IMR-90 (cell line): ENCODE results near the gene CTNNAL1. TPM values are rescaled to one million over a fixed set of nuclear protein-coding genes. Genes with fewer than 3 reads are reported as not detected.

Source experiments
- ATAC-seq: fragments of 200-7000 bp; cut with Tn5 transposase; 2 replicates; pipeline ENCODE4 v1.9.1; 2020; ENCODE audit warnings: low read depth, mild to moderate bottlenecking, moderate library complexity
- BruUV-seq: library from RNA; stranded (reverse); fragments of 400-500 nt; replicated peaks from 2 replicates; lab custom pipeline; 2021; lab: Mats Ljungman, UMichigan
- CTCF ChIA-PET: fragments of 300-600 bp; formaldehyde crosslinking; extraction: SDS; loops from one replicate; lab custom pipeline; 2021; ENCODE audit warnings: antibody characterized with exemption; lab: Yijun Ruan, JAX
- POLR2A ChIA-PET: fragments of 300-600 bp; sonication (Branson Sonifier 250); formaldehyde crosslinking; loops from one replicate; lab custom pipeline; 2022; ENCODE audit warnings: antibody characterized with exemption; ENCODE audit not compliant: unreplicated experiment; lab: Charles Lee
- DNase-seq: peaks from one replicate; pipeline ENCODE4 v3.0.0; 2013
- H2AFZ ChIP-seq: replicated peaks from 2 replicates; pipeline ENCODE3; 2013; ENCODE audit warnings: low read length, mild to moderate bottlenecking; ENCODE audit not compliant: poor library complexity
- H2AK5ac ChIP-seq: 2 replicates; pipeline ENCODE4 v1.6.1; 2013; ENCODE audit warnings: low read depth, low read length, inconsistent platforms
- H2AK9ac ChIP-seq: replicated peaks from 2 replicates; pipeline ENCODE3; 2013; ENCODE audit warnings: mild to moderate bottlenecking, low read depth, low read length, moderate library complexity; ENCODE audit not compliant: poor library complexity
- H2BK120ac ChIP-seq: 2 replicates; pipeline ENCODE4 v1.6.1; 2013; ENCODE audit warnings: low read depth, low read length, inconsistent platforms
- H2BK15ac ChIP-seq: 3 replicates; pipeline ENCODE4 v1.6.1; 2013; ENCODE audit warnings: low read depth, low read length, inconsistent platforms
- H2BK20ac ChIP-seq: 2 replicates; pipeline ENCODE4 v1.6.1; 2013; ENCODE audit warnings: low read depth, mild to moderate bottlenecking, inconsistent platforms, low read length, moderate library complexity
- H2BK5ac ChIP-seq: 2 replicates; pipeline ENCODE4 v1.6.1; 2013; ENCODE audit warnings: mild to moderate bottlenecking, low read depth, low read length, inconsistent platforms; ENCODE audit not compliant: poor library complexity, severe bottlenecking
- H3K14ac ChIP-seq: replicated peaks from 2 replicates; pipeline ENCODE4 v1.6.1; 2013; ENCODE audit warnings: low read depth, low read length, inconsistent platforms
- H3K18ac ChIP-seq: 2 replicates; pipeline ENCODE4 v1.6.1; 2013; ENCODE audit warnings: low read depth, low read length, control low read depth
- H3K23ac ChIP-seq: 2 replicates; pipeline ENCODE4 v1.6.1; 2013; ENCODE audit warnings: low read depth, low read length, inconsistent platforms
- H3K27ac ChIP-seq: 2 replicates; pipeline ENCODE4 v1.5.1; 2013; ENCODE audit warnings: mild to moderate bottlenecking, control low read depth, low read length; ENCODE audit not compliant: insufficient read depth
- H3K27me3 ChIP-seq: 2 replicates; pipeline ENCODE4 v1.6.1; 2013; ENCODE audit warnings: low read length; ENCODE audit not compliant: control insufficient read depth, insufficient read depth
- H3K36me3 ChIP-seq: 2 replicates; pipeline ENCODE4 v1.6.1; 2013; ENCODE audit warnings: low read length, mixed read lengths; ENCODE audit not compliant: control insufficient read depth, insufficient read depth
- H3K4ac ChIP-seq: 2 replicates; pipeline ENCODE4 v1.6.1; 2013; ENCODE audit warnings: low read depth, low read length, inconsistent platforms
- H3K4me1 ChIP-seq: 2 replicates; pipeline ENCODE4 v1.6.1; 2013; ENCODE audit warnings: low read length, mixed read lengths; ENCODE audit not compliant: control insufficient read depth, insufficient read depth
- H3K4me2 ChIP-seq: 2 replicates; pipeline ENCODE4 v1.6.1; 2013; ENCODE audit warnings: low read depth, mild to moderate bottlenecking, control low read depth, low read length, moderate library complexity
- H3K4me3 ChIP-seq: 2 replicates; pipeline ENCODE4 v1.5.1; 2013; ENCODE audit warnings: low read depth, mild to moderate bottlenecking, control low read depth, low read length, moderate library complexity; ENCODE audit not compliant: insufficient read depth
- H3K56ac ChIP-seq: 2 replicates; pipeline ENCODE4 v1.6.1; 2013; ENCODE audit warnings: low read length, inconsistent platforms; ENCODE audit not compliant: insufficient read depth; ENCODE audit errors: extremely low read depth
- H3K79me1 ChIP-seq, 2 experiments: 2 replicates each; pipeline ENCODE4 v1.6.1; 2013; ENCODE audit warnings: low read length in 2 of 2, inconsistent platforms in 1 of 2, low read depth in 1 of 2
- H3K9ac ChIP-seq: 2 replicates; pipeline ENCODE4 v1.6.1; 2013; ENCODE audit warnings: low read depth, low read length, control low read depth
- H3K9me1 ChIP-seq: 2 replicates; pipeline ENCODE4 v1.6.1; 2013; ENCODE audit warnings: low read length, inconsistent platforms; ENCODE audit not compliant: insufficient read depth
- H3K9me3 ChIP-seq: 2 replicates; pipeline ENCODE4 v1.6.1; 2013; ENCODE audit warnings: low read length; ENCODE audit not compliant: control insufficient read depth, insufficient read depth
- H4K20me1 ChIP-seq: 2 replicates; pipeline ENCODE4 v1.6.1; 2013; ENCODE audit warnings: low read length, inconsistent platforms; ENCODE audit not compliant: insufficient read depth
- H4K5ac ChIP-seq: 2 replicates; pipeline ENCODE4 v1.6.1; 2013; ENCODE audit warnings: mild to moderate bottlenecking, low read depth, low read length, control low read depth
- H4K8ac ChIP-seq, 2 experiments: 2 replicates each; pipeline ENCODE4 v1.6.1; 2013; ENCODE audit warnings: low read depth in 2 of 2, low read length in 2 of 2, control low read depth in 1 of 2, inconsistent platforms in 1 of 2
- H4K91ac ChIP-seq: 2 replicates; pipeline ENCODE4 v1.6.1; 2013; ENCODE audit warnings: low read depth, low read length, inconsistent platforms; ENCODE audit not compliant: insufficient read depth
- BHLHE40 ChIP-seq: fragments of 150-350 bp; IDR thresholded peaks from 2 replicates; pipeline ENCODE4 v1.6.1; 2016; ENCODE audit warnings: mild to moderate bottlenecking, low read depth, low read length
- CEBPB ChIP-seq: IDR thresholded peaks from 2 replicates; pipeline ENCODE4 v1.6.1; 2012; ENCODE audit warnings: low read depth, low read length, improper control_type of control experiment
- CHD1 ChIP-seq: IDR thresholded peaks from 2 replicates; pipeline ENCODE4 v1.6.1; 2012; ENCODE audit warnings: low read depth, low read length, improper control_type of control experiment
- FOS ChIP-seq: fragments of 150-350 bp; IDR thresholded peaks from 2 replicates; pipeline ENCODE4 v1.6.1; 2016; ENCODE audit warnings: low read depth, low read length
- MAFK ChIP-seq: IDR thresholded peaks from 2 replicates; pipeline ENCODE4 v1.6.1; 2012; ENCODE audit warnings: low read depth, low read length, improper control_type of control experiment
- MAZ ChIP-seq: IDR thresholded peaks from 2 replicates; pipeline ENCODE4 v1.6.1; 2012; ENCODE audit warnings: low read depth, mild to moderate bottlenecking, low read length, improper control_type of control experiment, moderate library complexity, borderline replicate concordance
- MXI1 ChIP-seq: IDR thresholded peaks from 2 replicates; pipeline ENCODE4 v1.6.1; 2012; ENCODE audit warnings: low read depth, mild to moderate bottlenecking, low read length, moderate library complexity, borderline replicate concordance
- NFE2L2 ChIP-seq: fragments of 150-350 bp; IDR thresholded peaks from 2 replicates; pipeline ENCODE4 v1.6.1; 2016; ENCODE audit warnings: low read depth, mild to moderate bottlenecking, low read length
- POLR2A ChIP-seq: IDR thresholded peaks from 2 replicates; pipeline ENCODE4 v1.6.1; 2012; ENCODE audit warnings: mild to moderate bottlenecking, low read depth, low read length
- RAD21 ChIP-seq: IDR thresholded peaks from 2 replicates; pipeline ENCODE4 v1.6.1; 2012; ENCODE audit warnings: low read length, improper control_type of control experiment
- RCOR1 ChIP-seq: IDR thresholded peaks from 2 replicates; pipeline ENCODE4 v1.6.1; 2012; ENCODE audit warnings: mild to moderate bottlenecking, low read length, improper control_type of control experiment; ENCODE audit not compliant: insufficient replicate concordance
- RFX5 ChIP-seq: IDR thresholded peaks from 2 replicates; pipeline ENCODE4 v1.8.0; 2012; ENCODE audit warnings: low read depth, mild to moderate bottlenecking, low read length, moderate library complexity
- SMC3 ChIP-seq: fragments of 150-350 bp; IDR thresholded peaks from 2 replicates; pipeline ENCODE4 v1.6.1; 2016; ENCODE audit warnings: low read depth, mild to moderate bottlenecking, antibody characterized with exemption, low read length, moderate library complexity
- WGBS, 2 experiments: methylation state at CpG; one replicate each; pipeline versions ENCODE4 v1.1.5 to v1.1.7; 2013; ENCODE audit warnings: missing lambda C conversion rate in 2 of 2; ENCODE audit not compliant: insufficient read length in 1 of 2; ENCODE audit errors: extremely low coverage in 2 of 2; 5-methylcytosine and 5-hydroxymethylcytosine counted together
- dilution Hi-C: fragments of 300-500 bp; cut with HindIII; formaldehyde crosslinking; loops from one replicate; pipeline ENCODE4 v1.14.3; 2018; ENCODE audit warnings: low sequenced_read_pairs; ENCODE audit not compliant: unreplicated experiment
- in situ Hi-C: fragments of 300-500 bp; cut with MboI; formaldehyde crosslinking; loops from 3 replicates; pipeline ENCODE4 v1.14.3; 2019; ENCODE audit warnings: low sequenced_read_pairs, inconsistent platforms, mixed read lengths
- intact Hi-C: fragments of 100-400 bp; cut with micrococcal nuclease; formaldehyde crosslinking; loops from 2 replicates; pipeline ENCODE4 v1.10.0; 2022
- polyA plus RNA-seq, 3 experiments: library from polyadenylated mRNA; depleted of rRNA; stranded (reverse); fragments of >200 nt; gene quantifications; 2 replicates each; pipeline ENCODE4 v1.2.3, GENCODE V29; 2012; ENCODE audit warnings: low replicate concordance in 1 of 3
- total RNA-seq: library from RNA; depleted of rRNA; stranded (reverse); fragments of >200 nt; gene quantifications from 2 replicates; pipeline ENCODE4 v1.2.3, GENCODE V29; 2012
- TF ChIP-seq, protein P1 (sequence below): conservative IDR thresholded peaks from 2 replicates; pipeline ENCODE4 v1.5.1; 2012; ENCODE audit warnings: mild to moderate bottlenecking, low read depth, low read length, improper control_type of control experiment
- TF ChIP-seq, protein P2 (sequence below): fragments of 150-350 bp; IDR thresholded peaks from 2 replicates; pipeline ENCODE4 v1.6.1; 2016; ENCODE audit warnings: low read depth, mild to moderate bottlenecking, low read length, moderate library complexity, borderline replicate concordance
- TF ChIP-seq, protein P3 (sequence below): fragments of 150-350 bp; IDR thresholded peaks from 2 replicates; pipeline ENCODE4 v1.6.1; 2017; ENCODE audit warnings: mild to moderate bottlenecking, antibody characterized with exemption, low read length, low read depth

Gene CTNNAL1
- total and polyA plus RNA-seq, 2 of the 4 experiments (the other 2 are of a cell fraction) = 72.3 to 131 TPM

DNA sequence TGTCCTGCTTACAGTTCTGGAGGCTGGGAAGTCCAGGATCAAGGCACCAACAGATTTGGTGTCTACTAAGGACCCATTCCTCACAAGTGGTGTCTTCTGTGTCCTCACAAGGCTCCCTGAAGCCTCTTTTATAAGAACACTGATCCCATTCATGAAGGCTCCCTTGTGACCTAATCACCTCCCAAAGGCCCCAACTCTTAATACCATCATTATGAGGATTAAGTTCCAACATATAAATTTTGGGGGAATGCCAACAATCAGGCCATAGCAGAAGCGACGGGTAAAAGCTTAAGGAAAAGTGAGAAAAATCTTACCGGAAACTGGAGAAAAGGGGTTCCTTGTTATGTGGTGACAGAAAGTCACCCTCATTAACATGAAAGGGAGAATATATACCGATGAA is 11.2 kb downstream of the CTNNAL1 start:
- dilution Hi-C loops (no loop called here), intact Hi-C loops (no loop called here), in situ Hi-C loops (no loop called here)
- no CpG with 5 or more reads among the region's 4 CpGs for WGBS, 2 experiments
- peaks cover 7% of the 10 kb centered on the region; the same call in 1 of the 2 replicates for H4K20me1 ChIP-seq
- CTCF ChIA-PET = no interaction called here
- no peaks in the 10 kb centered on the region for H3K9me1 ChIP-seq
- ATAC-seq = no peak
- H4K91ac ChIP-seq = no peak overlapping the region
- H3K14ac ChIP-seq = no peak overlapping the region
- H2AFZ ChIP-seq = no peak overlapping the region
- H2BK20ac ChIP-seq = peak overlapping the region; percentile 56; the same call in 1 of the 2 replicates
- no peak overlapping the region for H3K18ac ChIP-seq
- no peak overlapping the region for H3K4me3 ChIP-seq
- no peak overlapping the region for H3K4me2 ChIP-seq
- H3K23ac ChIP-seq = no peak overlapping the region
- peak overlapping the region; percentile 11; the same call in 1 of the 2 replicates for H2AK5ac ChIP-seq
- no TSS peak for BruUV-seq
- no peak overlapping the region for H2BK15ac ChIP-seq
- peaks cover 6% of the 10 kb centered on the region for H3K9me3 ChIP-seq
- peaks cover 4% of the 10 kb centered on the region; the same call in 1 of the 2 replicates for H3K36me3 ChIP-seq
- no peak overlapping the region for H2BK120ac ChIP-seq
- no peak for DNase-seq
- no peaks in the 10 kb centered on the region for H3K4me1 ChIP-seq
- no peak overlapping the region for H3K27ac ChIP-seq
- no peak overlapping the region for H3K56ac ChIP-seq
- POLR2A ChIA-PET = no interaction called here
- no peak overlapping the region for H2BK5ac ChIP-seq
- H3K9ac ChIP-seq = no peak overlapping the region
- TF ChIP-seq RFX5 = no peak
- no peak for TF ChIP-seq BHLHE40
- no peak for TF ChIP-seq RCOR1
- no peak for TF ChIP-seq MAZ
- TF ChIP-seq, protein P1, sequence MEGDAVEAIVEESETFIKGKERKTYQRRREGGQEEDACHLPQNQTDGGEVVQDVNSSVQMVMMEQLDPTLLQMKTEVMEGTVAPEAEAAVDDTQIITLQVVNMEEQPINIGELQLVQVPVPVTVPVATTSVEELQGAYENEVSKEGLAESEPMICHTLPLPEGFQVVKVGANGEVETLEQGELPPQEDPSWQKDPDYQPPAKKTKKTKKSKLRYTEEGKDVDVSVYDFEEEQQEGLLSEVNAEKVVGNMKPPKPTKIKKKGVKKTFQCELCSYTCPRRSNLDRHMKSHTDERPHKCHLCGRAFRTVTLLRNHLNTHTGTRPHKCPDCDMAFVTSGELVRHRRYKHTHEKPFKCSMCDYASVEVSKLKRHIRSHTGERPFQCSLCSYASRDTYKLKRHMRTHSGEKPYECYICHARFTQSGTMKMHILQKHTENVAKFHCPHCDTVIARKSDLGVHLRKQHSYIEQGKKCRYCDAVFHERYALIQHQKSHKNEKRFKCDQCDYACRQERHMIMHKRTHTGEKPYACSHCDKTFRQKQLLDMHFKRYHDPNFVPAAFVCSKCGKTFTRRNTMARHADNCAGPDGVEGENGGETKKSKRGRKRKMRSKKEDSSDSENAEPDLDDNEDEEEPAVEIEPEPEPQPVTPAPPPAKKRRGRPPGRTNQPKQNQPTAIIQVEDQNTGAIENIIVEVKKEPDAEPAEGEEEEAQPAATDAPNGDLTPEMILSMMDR = no peak
- TF ChIP-seq SMC3 = no peak
- TF ChIP-seq, protein P2, sequence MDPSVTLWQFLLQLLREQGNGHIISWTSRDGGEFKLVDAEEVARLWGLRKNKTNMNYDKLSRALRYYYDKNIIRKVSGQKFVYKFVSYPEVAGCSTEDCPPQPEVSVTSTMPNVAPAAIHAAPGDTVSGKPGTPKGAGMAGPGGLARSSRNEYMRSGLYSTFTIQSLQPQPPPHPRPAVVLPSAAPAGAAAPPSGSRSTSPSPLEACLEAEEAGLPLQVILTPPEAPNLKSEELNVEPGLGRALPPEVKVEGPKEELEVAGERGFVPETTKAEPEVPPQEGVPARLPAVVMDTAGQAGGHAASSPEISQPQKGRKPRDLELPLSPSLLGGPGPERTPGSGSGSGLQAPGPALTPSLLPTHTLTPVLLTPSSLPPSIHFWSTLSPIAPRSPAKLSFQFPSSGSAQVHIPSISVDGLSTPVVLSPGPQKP = no peak
- TF ChIP-seq CEBPB = no peak
- no peak for TF ChIP-seq RAD21
- TF ChIP-seq, protein P3, sequence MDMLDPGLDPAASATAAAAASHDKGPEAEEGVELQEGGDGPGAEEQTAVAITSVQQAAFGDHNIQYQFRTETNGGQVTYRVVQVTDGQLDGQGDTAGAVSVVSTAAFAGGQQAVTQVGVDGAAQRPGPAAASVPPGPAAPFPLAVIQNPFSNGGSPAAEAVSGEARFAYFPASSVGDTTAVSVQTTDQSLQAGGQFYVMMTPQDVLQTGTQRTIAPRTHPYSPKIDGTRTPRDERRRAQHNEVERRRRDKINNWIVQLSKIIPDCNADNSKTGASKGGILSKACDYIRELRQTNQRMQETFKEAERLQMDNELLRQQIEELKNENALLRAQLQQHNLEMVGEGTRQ = no peak
- no peak for TF ChIP-seq POLR2A
- TF ChIP-seq NFE2L2 = no peak
- no peak for TF ChIP-seq MAFK
- no peak for TF ChIP-seq CHD1
- TF ChIP-seq FOS = no peak
- no peak for TF ChIP-seq MXI1
- no peak overlapping the region for H2AK9ac ChIP-seq
- H3K4ac ChIP-seq = no peak overlapping the region
- no peak overlapping the region for H4K5ac ChIP-seq
- H3K27me3 ChIP-seq = no peaks in the 10 kb centered on the region
- peaks cover 40 to 71% of the 10 kb centered on the region in 2 experiments for H3K79me1 ChIP-seq
- no peak overlapping the region; a peak in 1 of 4 replicates for H4K8ac ChIP-seq
